GM12878 (cell line): ENCODE measurements around the gene KCTD14.

Experiments used
- BRCA1 ChIP-seq: IDR thresholded peaks from 2 replicates; pipeline ENCODE4 v1.6.1; 2011; ENCODE audit warnings: low read depth, low read length, improper control_type of control experiment
- CREB1 ChIP-seq: IDR thresholded peaks from 2 replicates; pipeline ENCODE4 v1.6.1; 2012; ENCODE audit warnings: low read depth, mild to moderate bottlenecking, inconsistent platforms
- CTCF ChIP-seq, 3 experiments: IDR thresholded peaks in 2 of 3; conservative IDR thresholded peaks in 1 of 3; 2 replicates each; pipeline ENCODE4 v1.5.1; 2011; ENCODE audit warnings: low read depth in 3 of 3, low read length in 3 of 3, mild to moderate bottlenecking in 3 of 3, control low read depth in 2 of 3, moderate library complexity in 2 of 3, inconsistent platforms in 1 of 3, mixed read lengths in 1 of 3; ENCODE audit not compliant: control insufficient read depth in 2 of 3, insufficient read depth in 1 of 3; ENCODE audit errors: extremely low read depth in 1 of 3
- E2F4 ChIP-seq: IDR thresholded peaks from 2 replicates; pipeline ENCODE4 v1.6.1; 2012; ENCODE audit warnings: low read depth, low read length, improper control_type of control experiment
- EZH2 ChIP-seq: IDR thresholded peaks from 2 replicates; pipeline ENCODE4 v1.6.1; 2012; ENCODE audit warnings: low read depth, mild to moderate bottlenecking, control low read depth, inconsistent platforms, low read length, borderline replicate concordance; ENCODE audit not compliant: control insufficient read depth
- HDGF ChIP-seq: fragments of 450-650 bp; IDR thresholded peaks from 2 replicates; pipeline ENCODE4 v1.6.1; 2016; ENCODE audit warnings: antibody characterized with exemption
- IRF5 ChIP-seq: fragments of 450-650 bp; IDR thresholded peaks from 2 replicates; pipeline ENCODE4 v1.6.1; 2017; ENCODE audit warnings: borderline replicate concordance
- NKRF ChIP-seq: fragments of 450-650 bp; conservative IDR thresholded peaks from 2 replicates; pipeline ENCODE4 v1.6.1; 2017; ENCODE audit warnings: mild to moderate bottlenecking, moderate library complexity
- POLR2A ChIP-seq: IDR thresholded peaks from 2 replicates; pipeline ENCODE4 v1.6.1; 2011; ENCODE audit warnings: low read depth, mild to moderate bottlenecking, low read length
- POLR2AphosphoS5 ChIP-seq: IDR thresholded peaks from 2 replicates; pipeline ENCODE4 v1.6.1; 2011; ENCODE audit warnings: mild to moderate bottlenecking, low read length, inconsistent platforms
- RAD21 ChIP-seq: IDR thresholded peaks from 2 replicates; pipeline ENCODE4 v1.6.1; 2011; ENCODE audit warnings: mild to moderate bottlenecking, low read depth, low read length, moderate library complexity; ENCODE audit not compliant: insufficient read depth
- RFX5 ChIP-seq: IDR thresholded peaks from 2 replicates; pipeline ENCODE4 v1.6.1; 2011; ENCODE audit warnings: low read depth, low read length, improper control_type of control experiment
- YY1 ChIP-seq: IDR thresholded peaks from 2 replicates; pipeline ENCODE4 v1.6.1; 2011; ENCODE audit warnings: low read depth, mild to moderate bottlenecking, low read length

- TF ChIP-seq E2F4 (no peak), RAD21 (no peak), RFX5 (no peak), POLR2A (no peak), HDGF (no peak), EZH2 (no peak), CTCF (IDR thresholded peaks at IDR 0.05 in 2 of 3, conservative IDR thresholded peaks at IDR 0.05 in 1 of 3; ENCODE audit: control insufficient read depth in 2 of 3, extremely low read depth in 1 of 3, insufficient read depth in 1 of 3, low read depth in 3 of 3, low read length in 3 of 3) (no peak), BRCA1 (no peak), POLR2AphosphoS5 (no peak), YY1 (no peak), NKRF (no peak), IRF5 (no peak), CREB1 (no peak)
These were observed 56.0 kb downstream of the KCTD14 start for GRCh38 chr11:77967121-77967520.
